ENCODE results near the gene LSAMP.

DNA sequence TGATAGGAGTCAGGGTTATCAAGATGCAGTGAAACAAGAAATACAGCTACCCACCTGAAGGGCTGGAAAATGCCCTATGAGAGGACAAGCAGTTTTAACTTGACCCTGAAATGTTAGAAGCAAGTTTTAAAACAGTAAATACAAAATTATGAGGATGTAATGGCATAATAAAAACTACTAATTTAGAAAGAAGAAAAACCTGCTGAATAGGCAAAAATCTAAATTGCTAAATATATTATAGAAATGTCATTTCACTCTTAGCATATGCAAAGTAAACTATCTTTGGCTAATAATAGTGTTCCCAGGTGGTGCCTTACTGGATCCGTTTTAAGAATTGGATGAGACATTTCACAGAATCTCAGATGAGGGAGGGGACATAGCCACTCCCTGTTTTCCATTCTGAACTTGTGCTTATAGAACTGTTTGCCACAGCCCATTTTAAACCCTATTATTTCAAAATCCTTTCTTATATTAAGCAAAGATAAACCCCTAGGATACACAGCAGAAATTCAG lies 294.6 kb downstream of the LSAMP start:
- TF ChIP-seq, protein P1, sequence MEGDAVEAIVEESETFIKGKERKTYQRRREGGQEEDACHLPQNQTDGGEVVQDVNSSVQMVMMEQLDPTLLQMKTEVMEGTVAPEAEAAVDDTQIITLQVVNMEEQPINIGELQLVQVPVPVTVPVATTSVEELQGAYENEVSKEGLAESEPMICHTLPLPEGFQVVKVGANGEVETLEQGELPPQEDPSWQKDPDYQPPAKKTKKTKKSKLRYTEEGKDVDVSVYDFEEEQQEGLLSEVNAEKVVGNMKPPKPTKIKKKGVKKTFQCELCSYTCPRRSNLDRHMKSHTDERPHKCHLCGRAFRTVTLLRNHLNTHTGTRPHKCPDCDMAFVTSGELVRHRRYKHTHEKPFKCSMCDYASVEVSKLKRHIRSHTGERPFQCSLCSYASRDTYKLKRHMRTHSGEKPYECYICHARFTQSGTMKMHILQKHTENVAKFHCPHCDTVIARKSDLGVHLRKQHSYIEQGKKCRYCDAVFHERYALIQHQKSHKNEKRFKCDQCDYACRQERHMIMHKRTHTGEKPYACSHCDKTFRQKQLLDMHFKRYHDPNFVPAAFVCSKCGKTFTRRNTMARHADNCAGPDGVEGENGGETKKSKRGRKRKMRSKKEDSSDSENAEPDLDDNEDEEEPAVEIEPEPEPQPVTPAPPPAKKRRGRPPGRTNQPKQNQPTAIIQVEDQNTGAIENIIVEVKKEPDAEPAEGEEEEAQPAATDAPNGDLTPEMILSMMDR (IDR thresholded peaks at IDR 0.05), result no peak
- TF ChIP-seq POLR2AphosphoS5 (IDR thresholded peaks at IDR 0.05) (no peak), EP300 (IDR thresholded peaks at IDR 0.05) (no peak), POLR2A (IDR thresholded peaks at IDR 0.05) (no peak)

Measured in sigmoid colon (tissue), 4 donors.